HG03521 (cell line): Measurements from ENCODE around the gene SAMM50.

Source experiments
- ATAC-seq: cut with Tn5 transposase; IDR thresholded peaks from one replicate; pipeline ENCODE4 v1.9.1; 2021; ENCODE audit warnings: mild to moderate bottlenecking, moderate library complexity; ENCODE audit not compliant: unreplicated experiment

Gene SAMM50

DNA sequence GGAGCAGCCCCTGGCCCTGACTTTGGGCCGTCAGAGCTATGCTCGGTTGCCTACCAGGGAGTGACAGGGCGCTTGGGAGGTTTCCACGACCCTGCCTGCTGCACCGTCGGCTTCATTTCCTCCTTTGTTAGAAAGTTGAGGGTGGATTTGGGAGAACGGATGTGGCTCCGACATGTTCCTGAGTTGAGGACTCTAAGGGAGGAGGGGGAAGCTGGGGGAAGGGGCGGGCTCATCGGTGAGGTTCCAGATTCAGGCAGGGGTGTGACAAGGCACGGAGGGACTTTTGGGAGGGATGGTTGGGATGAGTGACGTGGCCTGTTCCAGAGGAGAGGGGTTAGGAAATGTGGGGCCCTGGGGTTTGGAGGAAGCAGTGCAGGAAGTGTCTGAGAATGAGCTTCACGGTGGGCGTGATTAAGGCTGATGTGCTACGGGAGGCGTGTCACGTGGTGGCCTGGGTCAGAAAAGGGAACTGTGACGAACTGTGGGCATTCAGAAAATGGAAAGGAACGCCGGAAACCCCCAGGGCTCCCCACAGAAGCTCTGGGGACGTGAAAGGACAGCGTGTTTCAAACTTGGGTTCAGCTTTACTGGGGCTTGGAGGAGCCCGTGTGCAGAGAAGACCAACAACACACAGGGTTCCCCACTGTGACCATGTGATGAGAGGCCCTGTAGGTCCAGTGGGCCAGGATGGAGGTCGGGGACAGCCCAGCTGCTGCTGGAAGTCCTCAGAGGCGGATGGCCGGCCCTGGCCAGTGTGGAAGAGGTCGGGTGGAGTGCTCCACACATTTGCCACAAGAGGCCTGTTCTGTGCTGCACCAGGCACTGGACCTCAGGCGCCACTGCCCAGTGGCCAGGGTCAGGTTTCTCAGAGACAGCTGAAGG is 71.6 kb downstream of the SAMM50 start:
- ATAC-seq = peak; percentile 48

DNA sequence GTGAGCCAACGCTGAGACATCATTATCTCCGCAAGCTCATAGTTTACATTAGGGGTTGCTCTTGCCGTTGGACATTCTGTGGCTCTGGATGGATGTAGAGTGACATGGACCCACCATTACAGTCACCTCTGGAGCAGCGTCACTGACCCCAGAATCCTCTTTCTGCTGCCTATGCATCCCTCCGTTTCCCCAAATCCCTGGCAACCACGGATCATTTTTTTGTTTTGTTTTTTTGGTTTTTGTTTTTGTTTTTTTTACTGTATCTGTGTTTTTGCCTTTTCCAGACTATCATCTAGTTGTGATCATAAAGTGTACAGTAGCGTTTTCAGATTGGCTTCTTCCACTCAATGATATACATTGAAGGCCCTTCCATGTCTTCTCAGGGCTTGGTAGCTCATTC is 72.8 kb downstream of the SAMM50 start:
- ATAC-seq = no peak

DNA sequence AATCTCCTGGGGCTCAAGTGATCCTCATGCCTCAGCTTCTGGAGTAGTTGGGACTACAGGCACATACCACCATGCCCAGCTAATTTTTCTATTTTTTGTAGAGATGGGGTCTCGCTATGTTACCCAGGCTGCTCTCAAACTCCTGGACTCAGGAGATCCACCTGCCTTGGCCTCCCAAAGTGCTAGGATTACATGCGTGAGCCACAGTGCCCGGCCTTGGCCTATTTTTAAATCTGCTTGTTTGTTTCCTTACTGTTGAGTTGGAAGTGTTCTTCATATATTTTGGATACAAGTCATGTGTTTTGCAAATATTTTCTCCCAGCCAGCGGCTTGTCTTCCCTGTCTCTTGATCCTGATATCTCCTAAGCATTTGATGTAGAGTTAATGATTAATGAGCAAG is 73.8 kb downstream of the SAMM50 start:
- ATAC-seq = no peak

DNA sequence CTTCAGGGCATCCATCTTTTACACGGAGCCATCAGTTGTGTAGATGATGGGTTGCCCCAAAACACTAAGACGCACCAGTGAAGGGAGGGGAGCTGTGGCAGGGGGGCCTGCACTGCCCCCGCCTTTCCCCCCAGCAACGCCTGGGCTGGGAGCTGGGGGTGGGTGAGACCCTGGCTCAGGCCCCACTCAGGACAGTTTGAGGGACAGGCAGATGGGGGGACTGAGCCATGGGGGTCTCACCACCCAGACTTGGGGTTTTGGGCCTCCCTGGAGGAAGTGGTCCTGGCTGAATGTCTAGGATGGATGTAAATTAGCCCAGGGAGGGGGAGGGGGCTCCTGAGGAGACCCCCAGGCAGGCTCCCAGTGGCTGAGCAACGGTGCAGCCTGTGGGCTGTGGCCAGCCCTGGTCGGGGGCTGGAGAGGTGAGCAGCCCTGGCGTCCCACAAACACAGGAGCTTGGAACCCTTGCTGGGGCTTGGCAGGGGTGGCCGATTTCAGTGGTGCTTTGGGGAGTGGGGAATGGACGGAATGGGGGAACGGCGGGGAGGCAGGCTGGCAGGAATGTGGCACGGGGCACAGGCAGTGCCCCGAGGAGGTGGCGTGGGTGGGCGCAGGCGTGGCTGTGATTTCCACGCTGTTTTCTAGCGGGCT is 74.9 kb downstream of the SAMM50 start:
- no peak for ATAC-seq

DNA sequence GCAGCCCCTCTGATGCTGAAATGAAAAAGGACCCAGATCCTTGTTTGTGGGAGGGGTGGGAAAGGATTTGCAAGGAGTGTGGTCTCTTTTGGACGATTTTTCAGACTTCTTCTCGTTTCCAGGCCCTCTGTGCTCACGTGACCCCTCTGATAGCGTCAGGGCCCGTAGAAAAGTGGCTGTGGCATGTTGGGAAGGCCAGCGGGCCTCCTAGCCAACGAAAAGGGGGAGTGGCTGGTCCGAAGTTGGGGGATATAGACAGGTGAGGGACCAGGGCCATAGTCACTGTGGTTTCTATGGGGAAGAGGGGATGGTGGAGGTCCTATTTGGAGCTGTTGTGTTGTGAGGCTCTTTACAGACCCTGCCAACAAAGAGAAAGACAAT is 75.5 kb downstream of the SAMM50 start:
- no peak for ATAC-seq

DNA sequence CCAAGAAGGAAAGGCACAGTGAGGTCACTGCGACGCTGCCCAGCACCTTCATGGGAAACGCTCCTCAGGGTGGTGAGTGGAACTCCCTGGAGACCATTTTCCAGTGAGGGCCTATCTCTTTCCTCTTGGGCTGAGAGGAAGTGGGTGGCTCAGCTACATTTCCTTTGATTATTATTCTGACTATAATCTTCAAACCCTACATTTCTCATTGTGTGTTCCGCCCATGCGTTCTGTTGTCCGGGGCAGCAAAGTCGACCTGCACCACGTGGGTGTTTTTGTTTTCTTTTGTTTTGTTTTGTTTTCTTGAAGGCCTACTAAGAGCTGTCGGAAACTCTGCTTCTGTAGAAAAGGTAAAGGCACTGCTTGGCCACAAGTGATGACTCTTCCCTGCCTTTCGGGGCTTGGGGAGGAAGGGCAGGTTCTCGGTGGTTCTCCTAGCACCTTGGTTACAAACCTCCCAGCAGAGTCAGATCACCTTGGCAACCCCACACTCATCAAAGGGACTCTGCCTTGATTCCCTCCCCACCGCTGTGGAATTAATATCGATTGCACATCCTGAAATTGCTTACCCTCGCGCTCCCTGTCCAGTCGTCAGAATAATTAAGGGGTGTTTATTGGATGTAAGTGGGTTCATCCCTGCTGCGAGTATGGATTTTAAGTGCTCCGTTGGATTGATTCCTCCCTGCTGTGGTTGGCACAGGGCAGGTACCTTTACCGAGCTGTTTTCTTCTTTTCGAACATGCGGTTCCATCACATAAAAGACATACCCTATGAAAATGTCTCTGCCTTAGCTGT is 76.1 kb downstream of the SAMM50 start:
- ATAC-seq = no peak

DNA sequence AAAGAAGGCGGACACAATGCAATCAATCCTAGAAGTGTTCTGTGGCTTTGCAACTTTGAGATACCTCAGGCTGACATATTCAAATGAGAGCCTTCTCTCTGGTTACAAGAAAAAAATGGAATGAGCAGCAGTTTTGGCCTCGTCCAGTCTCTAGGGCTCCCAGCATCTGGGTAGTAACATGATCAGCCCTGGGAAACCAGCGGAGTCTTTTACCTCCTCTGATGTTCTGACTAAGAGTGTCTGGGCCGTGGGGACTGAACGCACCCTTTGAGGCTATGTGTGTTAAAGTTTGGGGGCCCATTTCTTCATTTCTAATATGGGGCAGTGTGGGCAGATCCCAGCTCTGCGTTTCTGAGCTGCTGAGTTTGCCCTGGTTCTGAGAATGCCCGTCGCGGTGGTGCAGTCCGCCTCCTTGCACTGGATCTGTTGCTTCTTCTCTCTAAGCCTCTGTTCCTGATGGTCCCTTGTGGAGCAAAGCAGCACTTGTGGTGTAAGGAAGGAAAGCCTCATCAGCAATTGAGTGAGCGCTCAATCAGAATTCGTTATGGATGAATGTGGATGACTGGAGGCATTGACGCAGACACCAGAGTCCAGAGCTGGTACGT is 77.0 kb downstream of the SAMM50 start:
- ATAC-seq = no peak

DNA sequence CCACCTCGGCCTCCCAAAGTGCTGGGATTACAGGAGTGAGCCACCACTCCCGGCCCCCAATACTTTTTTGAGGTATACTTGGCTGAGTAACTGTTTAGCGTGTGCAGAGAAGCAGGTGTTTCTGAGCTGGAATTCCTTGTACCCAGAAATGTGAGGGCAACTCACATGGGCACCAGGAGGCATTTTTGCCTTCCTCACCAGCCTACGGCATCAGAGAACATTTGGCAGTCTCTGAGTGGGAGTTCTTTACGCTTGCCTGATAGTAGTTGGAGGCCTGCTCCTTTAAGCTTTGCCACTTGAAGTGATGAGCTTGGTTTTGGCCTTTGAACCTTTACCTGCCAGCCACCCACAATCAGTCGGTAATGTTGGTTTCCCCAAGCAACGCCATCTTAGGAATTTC is 78.0 kb downstream of the SAMM50 start:
- no peak for ATAC-seq

DNA sequence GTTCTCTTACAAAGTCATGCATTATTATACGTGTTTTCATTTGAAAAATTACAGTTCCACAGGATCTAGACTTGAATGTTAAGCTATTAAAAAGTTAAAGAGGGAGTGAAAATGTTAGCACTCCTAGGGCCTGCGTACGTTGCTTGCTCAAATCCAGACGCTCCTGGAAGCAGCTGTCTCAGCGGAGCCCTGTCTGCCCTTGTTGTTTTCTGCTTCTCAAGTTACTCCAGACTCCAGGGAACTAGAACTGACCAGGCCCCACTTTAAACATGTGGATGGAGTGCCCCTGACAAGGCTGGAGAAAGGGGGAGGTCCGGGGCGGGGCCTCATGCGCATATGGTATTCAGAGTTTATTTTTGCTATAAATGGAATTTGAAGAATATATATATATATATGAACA is 78.5 kb downstream of the SAMM50 start:
- ATAC-seq = no peak

DNA sequence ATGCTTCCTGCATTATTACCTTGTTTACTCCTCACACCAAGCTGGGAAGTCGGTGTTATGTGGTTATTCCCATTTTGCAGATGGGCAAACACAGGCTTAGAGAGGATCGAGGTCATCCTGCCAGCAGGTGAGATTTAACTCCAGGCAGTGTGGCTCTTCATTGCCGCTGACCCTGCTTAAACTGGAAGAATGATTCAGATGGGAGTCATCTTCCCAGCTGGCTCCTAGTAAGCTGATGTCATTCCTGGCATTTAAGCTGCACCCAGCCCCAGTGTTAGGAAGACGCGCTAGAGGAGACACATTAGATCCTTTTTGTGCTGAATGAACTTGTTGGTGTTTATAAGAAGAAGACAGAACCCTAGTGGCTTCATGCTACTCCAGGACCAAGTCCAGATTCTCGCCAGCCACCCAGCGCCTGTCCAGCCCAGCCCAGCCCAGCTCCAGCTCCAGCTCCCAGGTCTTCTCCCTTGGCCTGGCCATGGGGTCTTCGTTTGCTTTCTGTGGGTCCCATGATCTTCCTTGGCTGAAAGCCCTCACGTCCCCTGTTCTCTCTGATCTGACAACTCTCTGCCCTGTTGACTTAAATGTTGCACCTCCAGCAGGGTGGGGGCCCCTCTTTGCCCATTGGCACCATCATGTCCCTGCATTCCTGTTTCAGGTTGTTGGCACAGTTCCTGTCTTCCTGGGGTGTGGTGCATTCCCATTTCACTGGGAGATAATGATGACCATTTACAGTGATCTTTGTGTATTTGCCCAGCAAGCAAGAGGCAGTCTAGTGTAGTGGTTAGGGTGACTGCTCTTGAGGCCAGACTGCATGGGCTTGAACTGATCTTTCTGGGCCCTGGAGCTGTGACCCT is 82.5 kb downstream of the SAMM50 start:
- ATAC-seq = no peak

DNA sequence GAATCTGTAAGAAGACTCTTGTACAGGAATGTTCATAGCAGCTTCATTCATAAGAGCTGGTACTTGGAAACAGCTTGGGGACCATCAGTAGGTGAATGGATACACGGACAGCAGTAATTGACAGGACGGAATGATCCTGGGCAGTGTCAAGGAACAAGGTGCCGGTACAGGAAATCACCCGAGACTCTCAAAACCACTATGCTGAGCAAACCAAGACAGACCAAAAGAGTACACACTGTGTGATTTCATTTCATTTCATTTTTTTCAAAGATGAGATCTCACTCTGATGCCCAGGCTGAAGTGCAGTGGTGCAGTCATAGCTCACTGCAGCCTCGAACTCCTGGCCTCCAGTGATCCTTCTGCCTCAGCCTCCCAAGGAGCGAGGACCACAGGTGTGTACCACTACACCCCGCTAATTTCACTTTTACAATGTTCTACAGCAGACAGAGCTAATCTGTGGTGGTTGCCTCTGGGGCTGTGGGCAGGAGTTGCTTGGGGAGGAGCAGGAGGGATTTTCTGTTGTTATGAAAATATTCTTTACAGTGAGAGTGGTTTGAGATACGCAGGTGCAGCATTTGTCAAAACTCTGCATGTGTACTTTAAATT is 84.4 kb downstream of the SAMM50 start:
- ATAC-seq = no peak

DNA sequence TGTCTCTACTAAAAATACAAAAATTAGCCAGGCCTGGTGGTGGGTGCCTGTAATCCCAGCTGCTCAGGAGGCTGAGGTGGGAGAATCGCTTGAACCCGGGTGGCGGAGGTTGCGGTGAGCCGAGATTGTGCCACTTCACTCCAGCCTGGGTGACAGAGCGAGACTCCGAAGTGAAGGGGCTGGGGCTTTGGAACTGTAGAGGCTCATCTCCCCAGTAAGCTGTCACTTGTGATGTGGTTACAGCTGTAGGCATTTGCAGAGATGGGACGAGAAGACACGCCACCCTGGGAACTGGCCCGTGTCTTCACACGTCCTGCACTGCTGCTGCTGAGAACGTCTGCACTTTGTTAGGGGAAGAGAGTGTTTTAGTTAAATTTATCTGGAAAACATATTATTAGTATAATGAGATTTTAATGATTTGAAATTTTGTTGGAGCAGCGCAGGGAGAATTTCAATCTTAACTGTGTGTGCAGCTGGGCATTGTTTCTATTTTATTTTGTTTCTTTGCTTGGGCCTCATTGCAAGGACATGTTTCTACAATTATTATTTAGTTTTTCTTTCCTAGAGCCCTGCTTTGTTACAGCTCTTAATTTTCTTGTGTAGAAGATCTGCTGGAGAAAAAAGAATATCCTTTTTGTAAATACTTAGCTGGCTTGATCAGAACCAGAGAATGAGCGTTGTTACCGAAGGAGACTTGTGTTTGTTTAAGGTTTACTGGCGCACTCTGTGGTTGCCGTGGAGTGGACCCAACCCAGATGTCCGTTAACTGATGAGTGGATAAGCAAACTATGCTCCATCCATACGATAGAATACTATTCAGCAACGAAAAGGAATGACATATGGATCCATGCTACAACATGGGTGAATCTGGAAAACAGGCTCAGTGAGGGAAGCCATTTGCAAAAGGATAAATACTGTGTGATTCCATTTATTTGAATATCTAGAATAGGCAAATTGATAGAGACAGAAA is 87.3 kb downstream of the SAMM50 start:
- no peak for ATAC-seq

DNA sequence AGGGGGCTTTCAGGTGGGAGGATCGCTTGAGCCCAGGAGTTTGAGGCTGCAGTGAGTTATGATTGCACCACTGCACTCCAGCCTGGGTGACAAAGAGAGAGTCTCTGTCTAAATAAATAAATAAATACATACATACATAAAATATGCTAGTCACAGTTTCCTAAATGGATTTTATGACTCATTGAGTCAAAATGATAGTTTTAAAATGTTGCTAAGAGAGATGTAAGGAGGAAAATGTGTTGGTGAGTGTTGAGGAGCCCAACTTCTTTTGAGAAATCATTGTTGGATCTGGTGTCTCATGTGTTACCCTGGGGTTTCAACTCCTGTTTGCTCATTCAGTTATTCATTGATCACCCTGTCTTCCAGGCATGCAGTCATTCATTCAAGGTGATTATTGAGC is 89.9 kb downstream of the SAMM50 start:
- ATAC-seq = no peak
